Measurements from ENCODE around the gene TNFSF8.

Gene TNFSF8

GRCh38 chr9:114902786-114903524 is 27.4 kb downstream of the TNFSF8 start:
- peak; percentile 45 for DNase-seq

- DNase-seq = no peak
Measured at GRCh38 chr9:114900942-114901802, 29.2 kb downstream of the TNFSF8 start.

GRCh38 chr9:114899995-114900394 is 30.4 kb downstream of the TNFSF8 start:
- no peak for DNase-seq

- no peak for DNase-seq
Measured at GRCh38 chr9:114899461-114899860, 30.9 kb downstream of the TNFSF8 start.

GRCh38 chr9:114898741-114899140 is 31.6 kb downstream of the TNFSF8 start:
- DNase-seq = peak; percentile 71

- DNase-seq = no peak
Measured at GRCh38 chr9:114897196-114897595, 33.2 kb downstream of the TNFSF8 start.

GRCh38 chr9:114896344-114896743 is 34.0 kb downstream of the TNFSF8 start:
- no peak for DNase-seq

GRCh38 chr9:114895521-114895991 is 34.8 kb downstream of the TNFSF8 start:
- DNase-seq = no peak

GRCh38 chr9:114894609-114895433 is 35.6 kb downstream of the TNFSF8 start:
- no peak for DNase-seq

- DNase-seq = no peak
Measured at GRCh38 chr9:114894206-114894605, 36.2 kb downstream of the TNFSF8 start.

- no peak for DNase-seq
Measured at GRCh38 chr9:114893221-114894010, 37.0 kb downstream of the TNFSF8 start.

- no peak for DNase-seq
Measured at GRCh38 chr9:114889802-114890224, 40.6 kb downstream of the TNFSF8 start.

GRCh38 chr9:114888607-114889006 is 41.8 kb downstream of the TNFSF8 start:
- DNase-seq = no peak

- DNase-seq = no peak
Measured at GRCh38 chr9:114887963-114888362, 42.4 kb downstream of the TNFSF8 start.

GRCh38 chr9:114884787-114885452 is 45.5 kb downstream of the TNFSF8 start:
- no peak for DNase-seq

- no peak for DNase-seq
Measured at GRCh38 chr9:114883709-114884108, 46.7 kb downstream of the TNFSF8 start.

GRCh38 chr9:114880291-114880745 is 50.1 kb downstream of the TNFSF8 start:
- no peak for DNase-seq

- no peak for DNase-seq
Measured at GRCh38 chr9:114878879-114879564, 51.4 kb downstream of the TNFSF8 start.

GRCh38 chr9:114869845-114870244 is 60.5 kb downstream of the TNFSF8 start:
- DNase-seq = no peak

GRCh38 chr9:114869378-114869777 is 61.0 kb downstream of the TNFSF8 start:
- no peak for DNase-seq

GRCh38 chr9:114867327-114867726 is 63.1 kb downstream of the TNFSF8 start:
- DNase-seq = no peak

All from effector CD4-positive, alpha-beta T cell (primary cell).